Tibial artery (tissue), 4 donors: ENCODE data around the gene EDNRB.
"Not testable (repeated sequence)": the region's sequence is repeated elsewhere in the genome, so short reads cannot be mapped to it uniquely, and the experiment has no call there.

Experiments used
- DNase-seq, 2 donors: peaks; one replicate each; pipeline ENCODE4 v3.0.0-alpha.2; 2019
- H3K27ac ChIP-seq, 2 donors: fragments of 200-600 bp; sonication (generic) in 1 of 2; 1 replicate in 1 of 2; 2 replicates in 1 of 2; pipeline ENCODE4 v1.5.1; 2018 to 2019; ENCODE audit warnings: mild to moderate bottlenecking in 1 of 2
- H3K27me3 ChIP-seq, 2 donors: fragments of 200-600 bp; sonication (generic) in 1 of 2; one replicate each; pipeline versions ENCODE4 v1.5.1 to v1.6.0; 2016 to 2019
- H3K36me3 ChIP-seq, 3 donors: fragments of 200-600 bp; sonication (generic) in 2 of 3; one replicate each; pipeline ENCODE4 v1.5.1; 2016 to 2019; ENCODE audit warnings: mild to moderate bottlenecking in 2 of 3
- H3K4me1 ChIP-seq, 4 donors: fragments of 200-600 bp; sonication (generic) in 2 of 4; 1 replicate in 3 of 4; 2 replicates in 1 of 4; pipeline ENCODE4 v1.5.1; 2016 to 2019
- H3K4me3 ChIP-seq, 2 donors: fragments of 200-600 bp; sonication (generic) in 1 of 2; 1 replicate in 1 of 2; 2 replicates in 1 of 2; pipeline ENCODE4 v1.5.1; 2018 to 2019; ENCODE audit warnings: mild to moderate bottlenecking in 2 of 2
- H3K9me3 ChIP-seq, 3 donors: fragments of 200-600 bp; sonication (generic) in 1 of 3; one replicate each; pipeline ENCODE4 v1.5.1; 2016 to 2019
- CTCF ChIP-seq, 2 experiments: fragments of 200-600 bp in 1 of 2; fragments of 450-650 bp in 1 of 2; IDR thresholded peaks; one replicate each; pipeline ENCODE4 v1.5.1; 2017 to 2019; ENCODE audit warnings: antibody characterized with exemption in 2 of 2, mild to moderate bottlenecking in 1 of 2, moderate library complexity in 1 of 2
- intact Hi-C: fragments of 100-400 bp; cut with DNase I; formaldehyde crosslinking; loops from one replicate; pipeline ENCODE4 v1.15.0; 2023; ENCODE audit warnings: low total_unique reads

Gene EDNRB

GRCh38 chr13:77918391-77919245 lies at the start of gene EDNRB:
Gene EDNRB (minus strand): TSS chr13:77918831. CDS start chr13:77918573, 258 bp downstream.
- no peak for TF ChIP-seq CTCF (IDR thresholded peaks at IDR 0.05)
- Histone ChIP-seq H3K4me3 (peak within 1 kb of the TSS; percentile 51 to 56), H3K27ac (no peak within 1 kb of the TSS), H3K4me1 (peaks cover 0 to 20% (median 9%) of the 10 kb centered on the region in 4 donors), H3K36me3 (no peaks in the 10 kb centered on the region), H3K27me3 (peaks cover 0 to 16% of the 10 kb centered on the region in 2 donors), H3K9me3 (no peaks in the 10 kb centered on the region)
- intact Hi-C loops = no loop called here
- DNase-seq = peak in 1 of 2 donors; percentile 31

DNA sequence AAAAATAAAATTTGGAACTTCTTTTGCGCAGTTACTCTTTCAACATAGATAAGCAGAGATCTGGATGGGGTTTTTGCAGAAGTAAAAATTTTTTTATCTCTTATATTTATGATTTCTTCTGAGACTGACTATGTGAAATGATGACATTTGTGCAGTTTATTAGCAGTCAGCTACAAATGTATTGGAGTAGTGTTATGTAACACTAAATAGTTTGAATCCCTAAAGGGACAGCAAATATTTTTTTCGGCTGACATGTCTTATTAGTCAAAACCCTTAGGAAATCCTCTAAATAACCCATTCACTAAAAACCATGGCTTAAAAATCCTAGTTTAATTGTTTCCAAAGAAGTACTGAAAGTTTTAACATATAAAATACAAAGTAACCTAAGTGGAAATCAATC lies 48.0 kb upstream of the EDNRB start:
- intact Hi-C loops = no loop called here
- no peaks in the 10 kb centered on the region for H3K4me1 ChIP-seq
- H3K36me3 ChIP-seq = no peaks in the 10 kb centered on the region
- H3K27ac ChIP-seq = no peak overlapping the region
- H3K4me3 ChIP-seq = no peak overlapping the region
- H3K27me3 ChIP-seq = no peaks in the 10 kb centered on the region
- TF ChIP-seq CTCF (IDR thresholded peaks at IDR 0.05) = no peak
- H3K9me3 ChIP-seq = peaks cover 0 to 5% (median 0%) of the 10 kb centered on the region in 3 donors
- DNase-seq = no peak

- Histone ChIP-seq H3K9me3 (no peaks in the 10 kb centered on the region), H3K27ac (no peak overlapping the region), H3K4me3 (no peak overlapping the region), H3K27me3 (no peaks in the 10 kb centered on the region), H3K4me1 (no peaks in the 10 kb centered on the region), H3K36me3 (no peaks in the 10 kb centered on the region)
- no peak for TF ChIP-seq CTCF (IDR thresholded peaks at IDR 0.05)
- intact Hi-C loops = no loop called here
- DNase-seq = no peak
These were observed 34.1 kb upstream of the EDNRB start for GRCh38 chr13:77952737-77953136.

GRCh38 chr13:77952276-77952675 lies 33.6 kb upstream of the EDNRB start:
- H3K9me3 ChIP-seq = no peaks in the 10 kb centered on the region
- no peak overlapping the region for H3K27ac ChIP-seq
- no peaks in the 10 kb centered on the region for H3K36me3 ChIP-seq
- intact Hi-C loops = no loop called here
- TF ChIP-seq CTCF (IDR thresholded peaks at IDR 0.05) = no peak
- no peaks in the 10 kb centered on the region for H3K27me3 ChIP-seq
- DNase-seq = no peak
- H3K4me3 ChIP-seq = no peak overlapping the region
- H3K4me1 ChIP-seq = no peaks in the 10 kb centered on the region

- no peaks in the 10 kb centered on the region for H3K9me3 ChIP-seq
- H3K36me3 ChIP-seq = no peaks in the 10 kb centered on the region
- intact Hi-C loops = no loop called here
- H3K4me3 ChIP-seq = no peak overlapping the region
- no peak overlapping the region for H3K27ac ChIP-seq
- H3K4me1 ChIP-seq = no peaks in the 10 kb centered on the region
- no peaks in the 10 kb centered on the region for H3K27me3 ChIP-seq
- no peak for DNase-seq
- no peak for TF ChIP-seq CTCF (IDR thresholded peaks at IDR 0.05)
These were observed 27.9 kb upstream of the EDNRB start for GRCh38 chr13:77946522-77946921.

- intact Hi-C loops, DNase-seq, H3K9me3 ChIP-seq: not testable (repeated sequence)
These were observed 16.4 kb upstream of the EDNRB start for GRCh38 chr13:77935063-77935462.

More at GRCh38 chr13:77935063-77935462, 16.4 kb upstream of the EDNRB start:
- not testable (repeated sequence) for H3K27me3 ChIP-seq, H3K4me1 ChIP-seq, H3K27ac ChIP-seq, H3K36me3 ChIP-seq, H3K4me3 ChIP-seq
